GM12878 (cell line): ENCODE data around the gene ARVCF. TPM values are rescaled to one million over a fixed set of nuclear protein-coding genes. Genes with fewer than 3 reads are reported as not detected.

Experiments
- ATAC-seq: fragments of 200-7000 bp; cut with Tn5 transposase; 3 replicates; pipeline ENCODE4 v1.9.1; 2020; ENCODE audit warnings: mild to moderate bottlenecking, moderate library complexity
- BruUV-seq: library from RNA; stranded (reverse); fragments of 400-500 nt; replicated peaks from 2 replicates; lab custom pipeline; 2021; lab: Mats Ljungman, UMichigan
- CTCF ChIA-PET: fragments of 300-600 bp; sonication (Branson Sonifier 250); formaldehyde crosslinking; extraction: SDS; loops from one replicate; lab custom pipeline; 2021; ENCODE audit warnings: inconsistent platforms; lab: Yijun Ruan, JAX
- POLR2A ChIA-PET: fragments of 350-600 bp; formaldehyde crosslinking; extraction: SDS; loops from one replicate; lab custom pipeline; 2021; ENCODE audit warnings: inconsistent platforms; lab: Charles Lee
- RAD21 ChIA-PET: fragments of 300-600 bp; sonication (Branson Sonifier 250); formaldehyde crosslinking; loops from one replicate; lab custom pipeline; 2023; ENCODE audit warnings: antibody characterized with exemption; ENCODE audit not compliant: unreplicated experiment; lab: Charles Lee
- SMC1A ChIA-PET: fragments of 300-600 bp; sonication (Branson Sonifier 250); formaldehyde crosslinking; loops from one replicate; lab custom pipeline; 2023; ENCODE audit not compliant: unreplicated experiment, uncharacterized antibody; lab: Charles Lee
- DNase-seq: peaks from one replicate; pipeline ENCODE4 v3.0.0-alpha.2; 2011; ENCODE audit warnings: low read depth, low spot score
- FAIRE-seq: peaks from 3 replicates; lab custom pipeline; 2011; peaks lifted over from hg19 to GRCh38; lab: Jason Lieb, UNC
- H2AFZ ChIP-seq: 2 replicates; pipeline ENCODE4 v1.6.0; 2011; ENCODE audit warnings: low read depth, low read length, control low read depth; ENCODE audit not compliant: control insufficient read depth
- H3K27ac ChIP-seq: 2 replicates; pipeline ENCODE4 v1.5.1; 2011; ENCODE audit warnings: control low read depth; ENCODE audit not compliant: control insufficient read depth, insufficient read depth
- H3K27me3 ChIP-seq, 2 experiments: replicated peaks in 1 of 2; 2 replicates each; pipeline versions ENCODE4 v1.6.0 to v1.6.1; 2011; ENCODE audit warnings: low read length in 1 of 2; ENCODE audit not compliant: control insufficient read depth in 2 of 2, insufficient read depth in 2 of 2
- H3K36me3 ChIP-seq, 2 experiments: 2 replicates each; pipeline ENCODE4 v1.5.1; 2011; ENCODE audit warnings: low read length in 1 of 2; ENCODE audit not compliant: control insufficient read depth in 2 of 2, insufficient read depth in 2 of 2
- H3K4me1 ChIP-seq: 2 replicates; pipeline ENCODE4 v1.6.1; 2011; ENCODE audit warnings: mild to moderate bottlenecking, low read length, moderate library complexity, mixed read lengths; ENCODE audit not compliant: control insufficient read depth, insufficient read depth
- H3K4me2 ChIP-seq: 2 replicates; pipeline ENCODE4 v1.6.0; 2011; ENCODE audit warnings: control low read depth; ENCODE audit not compliant: control insufficient read depth, insufficient read depth
- H3K4me3 ChIP-seq: fragments of 200-600 bp; sonication (generic); 2 replicates; pipeline ENCODE4 v1.5.1; 2016
- H3K79me2 ChIP-seq: 2 replicates; pipeline ENCODE4 v1.6.0; 2011; ENCODE audit warnings: low read length; ENCODE audit not compliant: control insufficient read depth, insufficient read depth
- H3K9ac ChIP-seq: 2 replicates; pipeline ENCODE4 v1.8.0; 2011; ENCODE audit warnings: low read length, control low read depth, mixed read lengths; ENCODE audit not compliant: control insufficient read depth, insufficient read depth
- H3K9me3 ChIP-seq: replicated peaks from 3 replicates; pipeline ENCODE4 v1.5.1; 2011; ENCODE audit warnings: mild to moderate bottlenecking, low read length; ENCODE audit not compliant: control insufficient read depth, insufficient read depth
- H4K20me1 ChIP-seq: 2 replicates; pipeline ENCODE4 v1.6.0; 2011; ENCODE audit not compliant: control insufficient read depth, insufficient read depth
- YY1 ChIP-seq: IDR thresholded peaks from 2 replicates; pipeline ENCODE4 v1.6.1; 2011; ENCODE audit warnings: low read depth, mild to moderate bottlenecking, low read length
- whole genome bisulfite sequencing: methylation state at CpG from one replicate; pipeline ENCODE4 v1.1.6; 2016; ENCODE audit warnings: low lambda C conversion rate; ENCODE audit not compliant: insufficient replicate concordance, insufficient coverage; ENCODE audit errors: missing lambda C conversion rate; 5-methylcytosine and 5-hydroxymethylcytosine counted together
- in situ Hi-C: fragments of 300-500 bp; cut with MboI; formaldehyde crosslinking; loops from 9 replicates; pipeline ENCODE4 v1.14.3; 2018; ENCODE audit warnings: mixed read lengths
- intact Hi-C: fragments of 100-400 bp; cut with micrococcal nuclease; formaldehyde crosslinking; loops from one replicate; pipeline ENCODE4 v1.14.2; 2022; ENCODE audit not compliant: unreplicated experiment
- polyA plus RNA-seq, 11 experiments: library from polyadenylated mRNA; depleted of rRNA in 4 of 11; unstranded in 6 of 11; stranded (reverse) in 5 of 11; fragments of >200 nt; fragmentation: Nextera tagmentation in 4 of 11; fragmentation: Illumina TruSeq in 1 of 11; extraction: Ambion mirVana in 4 of 11; extraction: Trizol in 1 of 11; gene quantifications; 1 replicate in 1 of 11; 2 replicates in 10 of 11; pipeline versions ENCODE4 v1.2.1 to v1.2.3, GENCODE V29; 2011 to 2016; ENCODE audit warnings: inconsistent platforms in 2 of 11, missing spikeins in 2 of 11, low read depth in 1 of 11
- total RNA-seq, 4 experiments: library from RNA; depleted of rRNA in 3 of 4; stranded (reverse); fragments of >200 nt in 3 of 4; fragmentation: Illumina TruSeq in 1 of 4; extraction: Trizol in 1 of 4; gene quantifications; 2 replicates each; pipeline versions ENCODE4 v1.2.1 to v1.2.3, GENCODE V29; 2013 to 2021
- TF ChIP-seq, protein P1 (sequence below), 3 experiments: IDR thresholded peaks in 2 of 3; conservative IDR thresholded peaks in 1 of 3; 2 replicates each; pipeline ENCODE4 v1.5.1; 2011; ENCODE audit warnings: low read depth in 3 of 3, low read length in 3 of 3, mild to moderate bottlenecking in 3 of 3, control low read depth in 2 of 3, moderate library complexity in 2 of 3, inconsistent platforms in 1 of 3, mixed read lengths in 1 of 3; ENCODE audit not compliant: control insufficient read depth in 2 of 3, insufficient read depth in 1 of 3; ENCODE audit errors: extremely low read depth in 1 of 3

Gene ARVCF
- total and polyA plus RNA-seq, 10 of the 15 experiments (the other 5 are each of a cell fraction or from before 2014, with no cell fraction given): 0.13 to 1.9 (median 1.0) TPM; not detected in 2

DNA sequence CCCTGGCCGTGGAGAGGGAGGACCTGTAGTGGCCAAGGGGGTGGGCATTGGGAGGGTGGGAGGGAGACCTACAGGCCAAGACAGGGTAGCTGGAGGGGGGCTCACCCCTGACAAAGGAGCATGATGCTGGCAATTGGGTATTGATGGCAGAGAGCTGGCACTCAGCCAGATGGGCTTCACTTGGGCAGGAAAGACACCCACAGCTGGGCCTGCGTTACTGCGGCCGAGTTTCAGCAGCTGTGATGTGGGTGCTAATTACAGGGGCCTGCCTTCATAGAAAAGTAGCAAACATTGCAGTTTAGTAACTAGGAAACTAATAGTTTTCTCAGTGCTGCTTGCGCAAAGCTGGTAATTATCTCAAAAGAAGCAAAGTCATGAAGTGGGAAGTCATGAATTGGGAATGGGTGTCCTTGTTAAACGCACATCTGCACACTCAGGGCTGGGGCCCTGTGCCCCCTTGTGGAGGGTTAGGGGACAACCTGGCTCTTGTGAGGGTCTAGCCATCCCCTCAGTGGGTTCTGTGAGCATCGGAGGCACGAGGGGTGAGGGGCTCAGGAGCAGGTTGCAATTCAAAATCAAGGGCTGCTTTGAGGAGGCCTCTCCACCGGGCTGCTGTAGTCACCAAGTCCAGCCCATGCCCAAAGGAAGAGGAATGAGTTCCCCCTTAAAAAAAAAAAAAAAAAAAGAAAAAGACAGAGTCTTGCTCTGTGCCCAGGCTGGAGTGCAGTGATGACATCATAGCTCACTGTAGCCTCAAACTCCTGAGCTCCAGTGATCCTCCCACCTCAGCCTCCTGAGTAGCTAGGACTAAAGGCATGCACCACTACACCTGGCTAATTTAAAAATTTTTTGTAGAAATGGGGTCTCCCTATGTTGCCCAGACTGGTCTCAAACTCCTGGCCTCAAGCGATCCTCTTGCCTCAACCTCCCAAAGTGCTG lies 50.6 kb downstream of the ARVCF start:
- intact Hi-C loops: no loop called here
- Histone ChIP-seq H3K36me3 (peaks cover 2 to 3% of the 10 kb centered on the region in 2 experiments; a peak in 2 of 4 replicates), H3K9me3 (no peaks in the 10 kb centered on the region), H3K9ac (no peak overlapping the region), H4K20me1 (no peaks in the 10 kb centered on the region), H3K27ac (no peak overlapping the region), H3K79me2 (no peaks in the 10 kb centered on the region), H3K4me3 (no peak overlapping the region), H2AFZ (no peak overlapping the region), H3K4me1 (no peaks in the 10 kb centered on the region)
- 76% methylated on average over 9 of the region's 10 CpGs for WGBS
- ChIA-PET SMC1A (no interaction called here), POLR2A (no interaction called here)
- no TSS peak for BruUV-seq
- no peak for ATAC-seq
- DNase-seq: no peak
- no peak for TF ChIP-seq YY1
- TF ChIP-seq, protein P1, sequence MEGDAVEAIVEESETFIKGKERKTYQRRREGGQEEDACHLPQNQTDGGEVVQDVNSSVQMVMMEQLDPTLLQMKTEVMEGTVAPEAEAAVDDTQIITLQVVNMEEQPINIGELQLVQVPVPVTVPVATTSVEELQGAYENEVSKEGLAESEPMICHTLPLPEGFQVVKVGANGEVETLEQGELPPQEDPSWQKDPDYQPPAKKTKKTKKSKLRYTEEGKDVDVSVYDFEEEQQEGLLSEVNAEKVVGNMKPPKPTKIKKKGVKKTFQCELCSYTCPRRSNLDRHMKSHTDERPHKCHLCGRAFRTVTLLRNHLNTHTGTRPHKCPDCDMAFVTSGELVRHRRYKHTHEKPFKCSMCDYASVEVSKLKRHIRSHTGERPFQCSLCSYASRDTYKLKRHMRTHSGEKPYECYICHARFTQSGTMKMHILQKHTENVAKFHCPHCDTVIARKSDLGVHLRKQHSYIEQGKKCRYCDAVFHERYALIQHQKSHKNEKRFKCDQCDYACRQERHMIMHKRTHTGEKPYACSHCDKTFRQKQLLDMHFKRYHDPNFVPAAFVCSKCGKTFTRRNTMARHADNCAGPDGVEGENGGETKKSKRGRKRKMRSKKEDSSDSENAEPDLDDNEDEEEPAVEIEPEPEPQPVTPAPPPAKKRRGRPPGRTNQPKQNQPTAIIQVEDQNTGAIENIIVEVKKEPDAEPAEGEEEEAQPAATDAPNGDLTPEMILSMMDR (IDR thresholded peaks at IDR 0.05 in 2 of 3, conservative IDR thresholded peaks at IDR 0.05 in 1 of 3; ENCODE audit: control insufficient read depth in 2 of 3, extremely low read depth in 1 of 3, insufficient read depth in 1 of 3, low read depth in 3 of 3, low read length in 3 of 3): peak in 2 of 3 experiments; percentile 27 to 30; a peak in 1 of 6 replicates
- TF ChIP-seq, all 136 proteins: peak for 1
- no peaks in the 10 kb centered on the region for H3K27me3 ChIP-seq
- H3K4me2 ChIP-seq: no peak overlapping the region
- in situ Hi-C loops: no loop called here
- CTCF ChIA-PET: interaction anchor here (1.2 kb wide), 1 partner anchor 117 kb away, joined by 3 read pairs; no protein-coding TSS in a partner anchor
- RAD21 ChIA-PET: no interaction called here
- FAIRE-seq: no peak
